Esophagus squamous epithelium (tissue), 4 donors: ENCODE results near the gene FAM221A.

Source experiments
- POLR2A ChIP-seq, 4 donors: fragments of 450-650 bp; IDR thresholded peaks; one replicate each; pipeline ENCODE4 v1.6.1; 2017; ENCODE audit warnings: antibody characterized with exemption in 4 of 4, mild to moderate bottlenecking in 4 of 4, moderate library complexity in 3 of 4
- TF ChIP-seq, protein P1 (sequence below), 6 experiments: fragments of 450-650 bp in 4 of 6; fragments of 200-600 bp in 2 of 6; sonication (generic) in 2 of 6; IDR thresholded peaks; one replicate each; pipeline ENCODE4 v1.5.1; 2016 to 2019; ENCODE audit warnings: antibody characterized with exemption in 6 of 6, mild to moderate bottlenecking in 4 of 6, moderate library complexity in 4 of 6

- TF ChIP-seq, protein P1, sequence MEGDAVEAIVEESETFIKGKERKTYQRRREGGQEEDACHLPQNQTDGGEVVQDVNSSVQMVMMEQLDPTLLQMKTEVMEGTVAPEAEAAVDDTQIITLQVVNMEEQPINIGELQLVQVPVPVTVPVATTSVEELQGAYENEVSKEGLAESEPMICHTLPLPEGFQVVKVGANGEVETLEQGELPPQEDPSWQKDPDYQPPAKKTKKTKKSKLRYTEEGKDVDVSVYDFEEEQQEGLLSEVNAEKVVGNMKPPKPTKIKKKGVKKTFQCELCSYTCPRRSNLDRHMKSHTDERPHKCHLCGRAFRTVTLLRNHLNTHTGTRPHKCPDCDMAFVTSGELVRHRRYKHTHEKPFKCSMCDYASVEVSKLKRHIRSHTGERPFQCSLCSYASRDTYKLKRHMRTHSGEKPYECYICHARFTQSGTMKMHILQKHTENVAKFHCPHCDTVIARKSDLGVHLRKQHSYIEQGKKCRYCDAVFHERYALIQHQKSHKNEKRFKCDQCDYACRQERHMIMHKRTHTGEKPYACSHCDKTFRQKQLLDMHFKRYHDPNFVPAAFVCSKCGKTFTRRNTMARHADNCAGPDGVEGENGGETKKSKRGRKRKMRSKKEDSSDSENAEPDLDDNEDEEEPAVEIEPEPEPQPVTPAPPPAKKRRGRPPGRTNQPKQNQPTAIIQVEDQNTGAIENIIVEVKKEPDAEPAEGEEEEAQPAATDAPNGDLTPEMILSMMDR (IDR thresholded peaks at IDR 0.05), result no peak
- no peak for TF ChIP-seq POLR2A (IDR thresholded peaks at IDR 0.05)
These were observed 21.1 kb upstream of the FAM221A start for GRCh38 chr7:23658831-23659427.
